Raji (cell line): ENCODE results near the gene GPR137B.

Source experiments
- POLR2A ChIP-seq: IDR thresholded peaks from 2 replicates; pipeline ENCODE4 v1.6.1; 2011; ENCODE audit warnings: low read depth, low read length, control low read depth; ENCODE audit not compliant: insufficient read depth

GPR137B gene

GRCh38 chr1:236149696-236150228, 7.4 kb downstream of the GPR137B start:
- no peak for TF ChIP-seq POLR2A

- no peak for TF ChIP-seq POLR2A
These were observed 8.1 kb downstream of the GPR137B start for GRCh38 chr1:236150311-236150955.

- no peak for TF ChIP-seq POLR2A
These were observed 8.6 kb downstream of the GPR137B start for GRCh38 chr1:236150986-236151385.

- TF ChIP-seq POLR2A = no peak
These were observed 9.5 kb downstream of the GPR137B start for GRCh38 chr1:236151739-236152424.

- no peak for TF ChIP-seq POLR2A
These were observed 11.8 kb downstream of the GPR137B start for GRCh38 chr1:236154126-236154525.

- TF ChIP-seq POLR2A = no peak
These were observed 12.5 kb downstream of the GPR137B start for GRCh38 chr1:236154671-236155398.

GRCh38 chr1:236155399-236155767, 13.0 kb downstream of the GPR137B start:
- no peak for TF ChIP-seq POLR2A

GRCh38 chr1:236155841-236156503, 13.6 kb downstream of the GPR137B start:
- no peak for TF ChIP-seq POLR2A

- TF ChIP-seq POLR2A = peak; percentile 39; the same call in 1 of the 2 replicates
These were observed 14.3 kb downstream of the GPR137B start for GRCh38 chr1:236156512-236157208.

GRCh38 chr1:236158719-236159118, 16.4 kb downstream of the GPR137B start:
- no peak for TF ChIP-seq POLR2A

GRCh38 chr1:236159704-236160539, 17.6 kb downstream of the GPR137B start:
- TF ChIP-seq POLR2A = no peak

- TF ChIP-seq POLR2A = no peak
These were observed 18.3 kb downstream of the GPR137B start for GRCh38 chr1:236160540-236161127.

GRCh38 chr1:236161230-236161629, 18.9 kb downstream of the GPR137B start:
- no peak for TF ChIP-seq POLR2A
